Bronchial epithelial cell (primary cell): ENCODE measurements around the gene CD63. TPM values are rescaled to one million over a fixed set of nuclear protein-coding genes. Genes with fewer than 3 reads are reported as not detected.

Experiments
- DNase-seq: peaks from one replicate; pipeline ENCODE4 v3.0.0-alpha.2; 2010; ENCODE audit warnings: low read depth
- FAIRE-seq: peaks from 2 replicates; lab custom pipeline; 2011; peaks lifted over from hg19 to GRCh38; lab: Jason Lieb, UNC
- H3K27me3 ChIP-seq: 2 replicates; pipeline ENCODE4 v1.5.1; 2011; ENCODE audit warnings: low read length; ENCODE audit not compliant: control insufficient read depth, insufficient read depth
- H3K36me3 ChIP-seq: 2 replicates; pipeline ENCODE4 v1.5.1; 2011; ENCODE audit warnings: low read length; ENCODE audit not compliant: control insufficient read depth, insufficient read depth
- H3K4me3 ChIP-seq: 2 replicates; pipeline ENCODE4 v1.5.1; 2011; ENCODE audit warnings: mild to moderate bottlenecking, low read depth, low read length, control low read depth
- CTCF ChIP-seq: IDR thresholded peaks from 2 replicates; pipeline ENCODE4 v1.5.1; 2011; ENCODE audit warnings: mild to moderate bottlenecking, moderate library complexity, low read length, control low read depth, inconsistent platforms; ENCODE audit not compliant: insufficient read depth, severe bottlenecking
- total RNA-seq: library from RNA; depleted of rRNA; stranded (reverse); fragments of >200 nt; gene quantifications from 2 replicates; pipeline ENCODE4 v1.2.1, GENCODE V29; 2014

The CD63 gene
- total RNA-seq, 1 donor from 2014 or later = 1,301 TPM

GRCh38 chr12:55698241-55698955 lies 30.4 kb downstream of the CD63 start:
- FAIRE-seq = no peak
- DNase-seq = no peak
- TF ChIP-seq CTCF = no peak
- Histone ChIP-seq H3K36me3 (no peaks in the 10 kb centered on the region), H3K4me3 (no peak overlapping the region), H3K27me3 (no peaks in the 10 kb centered on the region)

- FAIRE-seq (no peak), DNase-seq (no peak)
- no peak overlapping the region for H3K4me3 ChIP-seq
- no peak for TF ChIP-seq CTCF
- H3K27me3 ChIP-seq = no peaks in the 10 kb centered on the region
- H3K36me3 ChIP-seq = no peaks in the 10 kb centered on the region
Measured at GRCh38 chr12:55697686-55698085, 31.1 kb downstream of the CD63 start.

GRCh38 chr12:55696796-55697462 lies 31.9 kb downstream of the CD63 start:
- Histone ChIP-seq H3K27me3 (no peaks in the 10 kb centered on the region), H3K4me3 (no peak overlapping the region), H3K36me3 (no peaks in the 10 kb centered on the region)
- FAIRE-seq = no peak
- no peak for TF ChIP-seq CTCF
- DNase-seq = no peak

- Histone ChIP-seq H3K36me3 (no peaks in the 10 kb centered on the region), H3K27me3 (no peaks in the 10 kb centered on the region), H3K4me3 (no peak overlapping the region)
- DNase-seq (no peak), FAIRE-seq (no peak)
- no peak for TF ChIP-seq CTCF
Measured at GRCh38 chr12:55696141-55696540, 32.7 kb downstream of the CD63 start.

GRCh38 chr12:55695349-55695748 lies 33.5 kb downstream of the CD63 start:
- Histone ChIP-seq H3K4me3 (no peak overlapping the region), H3K36me3 (no peaks in the 10 kb centered on the region), H3K27me3 (no peaks in the 10 kb centered on the region)
- TF ChIP-seq CTCF = no peak
- FAIRE-seq (no peak), DNase-seq (no peak)
